SK-N-MC (cell line): ENCODE measurements around the gene ITPKA.

ENCODE experiments used
- EZH2 ChIP-seq: fragments of 200-600 bp; sonication (generic); IDR thresholded peaks from one replicate; pipeline ENCODE4 v1.6.1; 2017; ENCODE audit warnings: antibody characterized with exemption
- FOXP2 ChIP-seq: optimal IDR thresholded peaks from 2 replicates; pipeline ENCODE3; 2011; ENCODE audit warnings: mild to moderate bottlenecking, moderate library complexity; ENCODE audit not compliant: insufficient read depth; ENCODE audit errors: extremely low read length, control extremely low read depth
- POLR2AphosphoS5 ChIP-seq: IDR thresholded peaks from 2 replicates; pipeline ENCODE4 v1.6.1; 2012; ENCODE audit warnings: mild to moderate bottlenecking, low read depth, low read length, borderline replicate concordance

DNA sequence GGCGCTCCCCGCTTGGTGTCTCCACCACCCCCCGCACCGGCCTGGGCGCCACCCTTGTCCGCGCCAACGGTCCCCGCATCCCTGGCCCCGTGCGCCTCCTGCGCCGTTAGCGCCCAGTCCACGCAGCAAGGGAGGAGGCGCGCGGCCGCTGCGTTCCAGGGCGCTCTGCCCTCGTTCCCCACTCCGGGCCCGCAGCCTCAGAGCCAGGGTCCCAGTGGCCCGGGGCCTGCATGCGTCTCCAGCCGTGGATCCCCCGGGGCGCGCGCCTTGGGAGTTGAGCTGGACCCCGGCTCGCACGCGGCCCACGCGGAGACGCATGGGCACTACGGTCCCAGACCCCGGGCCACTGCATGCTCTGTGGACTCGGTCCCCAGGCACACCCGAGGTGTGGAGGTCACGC lies 7.4 kb upstream of the ITPKA start:
- TF ChIP-seq EZH2 (no peak), POLR2AphosphoS5 (no peak), FOXP2 (no peak)
